CD4-positive, alpha-beta T cell (primary cell): ENCODE data around the gene RECQL5. TPM values are rescaled to one million over a fixed set of nuclear protein-coding genes. Genes with fewer than 3 reads are reported as not detected.

Source experiments
- ATAC-seq: fragments of 200-7000 bp; cut with Tn5 transposase; one replicate; pipeline ENCODE4 v1.10.0; 2022; ENCODE audit warnings: mild to moderate bottlenecking; ENCODE audit not compliant: poor library complexity
- CTCF ChIA-PET: fragments of 350-600 bp; sonication (Branson Sonifier 250); formaldehyde crosslinking; loops from one replicate; lab custom pipeline; 2021; ENCODE audit warnings: antibody characterized with exemption, inconsistent platforms; lab: Charles Lee
- POLR2A ChIA-PET: fragments of 350-600 bp; sonication (Branson Sonifier 250); formaldehyde crosslinking; loops from one replicate; lab custom pipeline; 2021; ENCODE audit warnings: antibody characterized with exemption, inconsistent platforms; lab: Charles Lee
- DNase-seq, 14 experiments: peaks; one replicate each; pipeline ENCODE4 v3.0.0-alpha.2; 2013 to 2020; ENCODE audit warnings: mixed read lengths in 2 of 14
- H3K27ac ChIP-seq, 2 donors: one replicate each; pipeline versions ENCODE4 v1.5.1 to v1.7.0; 2013; ENCODE audit warnings: low read length in 2 of 2, low read depth in 1 of 2, mild to moderate bottlenecking in 1 of 2
- H3K27me3 ChIP-seq, 2 experiments: 1 replicate in 1 of 2; 2 replicates in 1 of 2; pipeline versions ENCODE4 v1.6.1 to v1.7.0; 2013; ENCODE audit warnings: low read length in 2 of 2, control low read depth in 1 of 2, mild to moderate bottlenecking in 1 of 2, moderate library complexity in 1 of 2; ENCODE audit not compliant: insufficient read depth in 2 of 2, control insufficient read depth in 1 of 2
- H3K36me3 ChIP-seq: one replicate; pipeline ENCODE4 v1.6.1; 2013; ENCODE audit warnings: low read length, control low read depth; ENCODE audit not compliant: insufficient read depth
- H3K4me1 ChIP-seq: one replicate; pipeline ENCODE4 v1.6.1; 2013; ENCODE audit warnings: low read length, control low read depth; ENCODE audit not compliant: insufficient read depth
- H3K4me3 ChIP-seq: one replicate; pipeline ENCODE4 v1.5.1; 2013; ENCODE audit warnings: mild to moderate bottlenecking, low read length, moderate library complexity
- H3K9me3 ChIP-seq, 2 experiments: 1 replicate in 1 of 2; 2 replicates in 1 of 2; pipeline versions ENCODE4 v1.6.1 to v1.7.0; 2013; ENCODE audit warnings: low read length in 2 of 2, mild to moderate bottlenecking in 2 of 2, control low read depth in 1 of 2, moderate library complexity in 1 of 2; ENCODE audit not compliant: control insufficient read depth in 1 of 2, insufficient read depth in 1 of 2
- H3K27ac Mint-ChIP-seq: one replicate; pipeline ENCODE4 v1.8.0; 2020; ENCODE audit warnings: mixed read lengths
- H3K27me3 Mint-ChIP-seq: one replicate; pipeline ENCODE4 v1.8.0; 2021; ENCODE audit warnings: mixed read lengths
- H3K36me3 Mint-ChIP-seq: one replicate; pipeline ENCODE4 v1.8.0; 2021; ENCODE audit warnings: low read depth, mixed read lengths
- H3K4me1 Mint-ChIP-seq: one replicate; pipeline ENCODE4 v1.8.0; 2021; ENCODE audit warnings: low read depth, mixed read lengths
- H3K4me3 Mint-ChIP-seq: one replicate; pipeline ENCODE4 v1.8.0; 2020; ENCODE audit warnings: mild to moderate bottlenecking, mixed read lengths
- H3K9me3 Mint-ChIP-seq: one replicate; pipeline ENCODE4 v1.8.0; 2020; ENCODE audit warnings: mixed read lengths
- intact Hi-C, 2 experiments: fragments of 100-400 bp; cut with DNase I in 1 of 2; cut with micrococcal nuclease in 1 of 2; formaldehyde crosslinking; loops; one replicate each; pipeline versions ENCODE4 v1.15.1 to v1.9.0; 2023 to 2025; cut with DNase I, micrococcal nuclease
- total RNA-seq, 174 experiments: library from RNA in 2 of 174; stranded (reverse) in 2 of 174; gene quantifications; one replicate each; pipeline ENCODE4 v1.2.3 and lab custom pipeline; 2021 to 2026
- TF ChIP-seq, protein P1 (sequence below): fragments of 200-600 bp; IDR thresholded peaks from one replicate; pipeline ENCODE4 v1.8.0; 2022; ENCODE audit warnings: antibody characterized with exemption, mild to moderate bottlenecking

The RECQL5 gene
- total RNA-seq, 2 experiments from 2014 or later: 16.4 to 17.7 TPM

DNA sequence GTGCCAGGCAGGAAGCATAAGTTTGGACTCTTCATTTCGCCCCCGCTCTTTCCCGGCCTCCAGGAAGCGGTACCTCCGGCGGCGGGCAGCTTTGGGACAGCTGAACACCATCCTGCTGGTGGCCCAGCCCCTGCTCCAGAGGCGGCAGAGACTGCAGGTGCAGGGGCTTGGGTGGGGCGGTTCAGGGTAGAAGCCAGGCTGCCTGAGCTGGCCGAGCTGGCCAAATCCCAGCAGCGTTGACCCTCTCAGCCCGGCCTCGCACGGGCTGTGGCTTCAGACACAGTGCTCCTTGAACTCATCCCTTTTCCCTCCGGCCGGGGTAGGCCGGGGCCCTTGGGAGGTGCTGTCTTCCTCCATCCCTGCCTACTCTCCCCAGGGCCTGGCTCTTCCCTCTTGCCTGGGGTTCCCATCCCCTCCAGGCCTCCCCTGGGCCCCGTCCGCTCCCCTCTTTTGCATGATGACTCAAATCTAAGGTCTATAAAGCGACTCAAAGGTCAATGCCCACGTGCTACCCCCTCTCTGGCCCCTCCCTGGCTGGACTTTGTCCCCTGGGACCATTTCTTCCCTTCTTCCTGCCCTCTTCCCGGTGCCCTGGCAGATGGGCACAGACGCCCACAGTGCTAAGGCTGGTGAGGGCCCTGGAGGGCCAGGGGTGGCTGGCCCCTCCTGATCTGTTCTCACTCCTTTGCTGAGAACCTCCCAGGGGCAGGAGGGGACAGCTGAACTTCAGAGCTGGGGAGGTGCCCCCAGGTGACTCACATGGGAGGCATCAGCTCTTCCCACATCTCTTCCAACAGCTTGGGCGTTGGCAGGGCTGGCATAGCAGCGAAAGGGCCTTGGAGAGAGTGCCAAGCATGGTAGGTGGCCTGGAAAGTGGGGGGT is 56.6 kb downstream of the RECQL5 start:
- H3K36me3 Mint-ChIP-seq: no peaks in the 10 kb centered on the region
- CTCF ChIA-PET: interaction anchor here (1.2 kb wide), 1 partner anchor 9 kb away, joined by 4 read pairs; no protein-coding TSS in a partner anchor
- no peak overlapping the region for H3K4me3 Mint-ChIP-seq
- Histone ChIP-seq H3K36me3 (no peaks in the 10 kb centered on the region), H3K4me3 (no peak overlapping the region), H3K4me1 (no peaks in the 10 kb centered on the region), H3K27me3 (no peaks in the 10 kb centered on the region), H3K9me3 (no peaks in the 10 kb centered on the region), H3K27ac (no peak overlapping the region)
- no peaks in the 10 kb centered on the region for H3K4me1 Mint-ChIP-seq
- intact Hi-C loops: no loop called here
- TF ChIP-seq, protein P1, sequence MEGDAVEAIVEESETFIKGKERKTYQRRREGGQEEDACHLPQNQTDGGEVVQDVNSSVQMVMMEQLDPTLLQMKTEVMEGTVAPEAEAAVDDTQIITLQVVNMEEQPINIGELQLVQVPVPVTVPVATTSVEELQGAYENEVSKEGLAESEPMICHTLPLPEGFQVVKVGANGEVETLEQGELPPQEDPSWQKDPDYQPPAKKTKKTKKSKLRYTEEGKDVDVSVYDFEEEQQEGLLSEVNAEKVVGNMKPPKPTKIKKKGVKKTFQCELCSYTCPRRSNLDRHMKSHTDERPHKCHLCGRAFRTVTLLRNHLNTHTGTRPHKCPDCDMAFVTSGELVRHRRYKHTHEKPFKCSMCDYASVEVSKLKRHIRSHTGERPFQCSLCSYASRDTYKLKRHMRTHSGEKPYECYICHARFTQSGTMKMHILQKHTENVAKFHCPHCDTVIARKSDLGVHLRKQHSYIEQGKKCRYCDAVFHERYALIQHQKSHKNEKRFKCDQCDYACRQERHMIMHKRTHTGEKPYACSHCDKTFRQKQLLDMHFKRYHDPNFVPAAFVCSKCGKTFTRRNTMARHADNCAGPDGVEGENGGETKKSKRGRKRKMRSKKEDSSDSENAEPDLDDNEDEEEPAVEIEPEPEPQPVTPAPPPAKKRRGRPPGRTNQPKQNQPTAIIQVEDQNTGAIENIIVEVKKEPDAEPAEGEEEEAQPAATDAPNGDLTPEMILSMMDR: no peak
- POLR2A ChIA-PET: no interaction called here
- H3K27ac Mint-ChIP-seq: no peak overlapping the region
- ATAC-seq: no peak
- DNase-seq: no peak
- no peaks in the 10 kb centered on the region for H3K9me3 Mint-ChIP-seq
- H3K27me3 Mint-ChIP-seq: no peaks in the 10 kb centered on the region

DNA sequence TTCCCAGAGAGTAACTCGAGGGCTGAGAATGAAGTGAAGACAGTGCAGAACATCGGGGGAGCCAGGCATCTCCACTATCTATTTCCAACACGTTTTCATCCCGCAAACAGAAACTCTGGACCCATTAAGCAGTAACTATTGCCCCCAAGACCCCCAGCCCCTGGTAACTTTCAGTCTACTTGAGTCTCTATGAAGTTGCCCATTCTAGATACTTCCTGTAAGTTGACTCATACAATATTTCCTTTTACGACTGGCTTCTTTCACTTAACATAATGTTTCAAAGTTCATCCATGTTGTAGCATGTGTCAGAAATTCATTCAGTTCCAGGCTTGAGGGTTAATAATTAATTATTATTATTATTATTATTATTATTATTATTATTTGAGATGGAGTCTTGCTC is 59.9 kb downstream of the RECQL5 start:
- Mint-ChIP-seq H3K36me3 (no peaks in the 10 kb centered on the region), H3K9me3 (no peaks in the 10 kb centered on the region), H3K27ac (no peak overlapping the region), H3K4me1 (no peaks in the 10 kb centered on the region), H3K4me3 (no peak overlapping the region), H3K27me3 (no peaks in the 10 kb centered on the region)
- TF ChIP-seq, protein P1: no peak
- DNase-seq: no peak
- ChIA-PET CTCF (no interaction called here), POLR2A (no interaction called here)
- no peaks in the 10 kb centered on the region for H3K27me3 ChIP-seq
- H3K4me1 ChIP-seq: peaks cover 4% of the 10 kb centered on the region
- ATAC-seq: no peak
- intact Hi-C loops: no loop called here
- no peaks in the 10 kb centered on the region for H3K9me3 ChIP-seq
- no peak overlapping the region for H3K4me3 ChIP-seq
- H3K27ac ChIP-seq: no peak overlapping the region
- no peaks in the 10 kb centered on the region for H3K36me3 ChIP-seq

DNA sequence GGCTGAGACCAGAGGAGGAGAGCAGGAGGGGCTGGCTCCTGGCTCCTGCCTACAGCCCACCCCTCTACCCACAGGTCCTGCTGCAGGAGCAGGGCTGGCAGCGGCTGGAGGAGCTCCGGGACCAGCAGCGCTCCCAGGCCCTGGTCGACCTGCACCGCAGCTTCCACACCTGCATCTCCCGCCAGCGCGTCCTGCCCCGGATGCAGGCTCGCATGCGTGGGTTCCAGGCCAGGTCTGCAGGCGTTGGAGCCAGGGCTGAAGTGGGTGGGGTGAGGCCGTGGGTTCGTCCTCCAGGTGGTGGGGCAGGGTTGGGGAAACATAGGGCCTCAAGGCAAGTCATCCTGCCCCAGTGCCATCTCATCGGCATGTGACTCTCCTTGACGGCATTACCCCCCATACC is 61.2 kb downstream of the RECQL5 start:
- no peaks in the 10 kb centered on the region for H3K36me3 Mint-ChIP-seq
- H3K27me3 Mint-ChIP-seq: no peaks in the 10 kb centered on the region
- no peak overlapping the region for H3K27ac ChIP-seq
- no peak overlapping the region for H3K4me3 Mint-ChIP-seq
- TF ChIP-seq, protein P1: no peak
- ChIA-PET POLR2A (no interaction called here), CTCF (no interaction called here)
- no peaks in the 10 kb centered on the region for H3K9me3 Mint-ChIP-seq
- H3K4me1 Mint-ChIP-seq: no peaks in the 10 kb centered on the region
- no peaks in the 10 kb centered on the region for H3K27me3 ChIP-seq
- no peaks in the 10 kb centered on the region for H3K9me3 ChIP-seq
- no peak for DNase-seq
- peaks cover 4% of the 10 kb centered on the region for H3K4me1 ChIP-seq
- no peak for ATAC-seq
- H3K4me3 ChIP-seq: no peak overlapping the region
- no peaks in the 10 kb centered on the region for H3K36me3 ChIP-seq
- H3K27ac Mint-ChIP-seq: no peak overlapping the region
- intact Hi-C loops: no loop called here
